A673 (cell line): ENCODE results near the gene RSPH3. TPM values are rescaled to one million over a fixed set of nuclear protein-coding genes. Genes with fewer than 3 reads are reported as not detected.

Experiments used
- BruUV-seq: library from RNA; stranded (reverse); fragments of 400-500 nt; replicated peaks from 2 replicates; lab custom pipeline; 2021; lab: Mats Ljungman, UMichigan
- CTCF ChIA-PET: fragments of 300-600 bp; sonication (Branson Sonifier 250); formaldehyde crosslinking; loops from one replicate; lab custom pipeline; 2022; ENCODE audit warnings: antibody characterized with exemption; lab: Charles Lee
- POLR2A ChIA-PET: fragments of 300-600 bp; sonication (Branson Sonifier 250); formaldehyde crosslinking; loops from one replicate; lab custom pipeline; 2022; ENCODE audit warnings: antibody characterized with exemption; ENCODE audit not compliant: low non-redundant PET; lab: Charles Lee
- DNase-seq: peaks from one replicate; pipeline ENCODE4 v3.0.0-alpha.2; 2015; ENCODE audit warnings: low spot score
- H3K27ac ChIP-seq: fragments of 200-600 bp; sonication (generic); 2 replicates; pipeline ENCODE4 v1.5.1; 2016; ENCODE audit warnings: mixed run types, low read depth, mild to moderate bottlenecking, mixed read lengths, antibody characterized with exemption, low read length; ENCODE audit not compliant: poor library complexity, severe bottlenecking
- H3K27me3 ChIP-seq: fragments of 200-600 bp; sonication (generic); replicated peaks from 2 replicates; pipeline ENCODE4 v1.6.1; 2017; ENCODE audit warnings: mixed run types, low read depth, mild to moderate bottlenecking, mixed read lengths, antibody characterized with exemption, low read length; ENCODE audit not compliant: insufficient read depth, poor library complexity
- H3K36me3 ChIP-seq: fragments of 200-600 bp; sonication (generic); 2 replicates; pipeline ENCODE4 v1.6.1; 2016; ENCODE audit warnings: mixed run types, mild to moderate bottlenecking, mixed read lengths, antibody characterized with exemption, low read length; ENCODE audit not compliant: insufficient read depth, poor library complexity, severe bottlenecking
- H3K4me1 ChIP-seq: fragments of 200-600 bp; sonication (generic); 2 replicates; pipeline ENCODE4 v1.6.1; 2017; ENCODE audit warnings: mixed run types, mild to moderate bottlenecking, mixed read lengths, antibody characterized with exemption, low read length; ENCODE audit not compliant: insufficient read depth, poor library complexity, severe bottlenecking
- H3K4me3 ChIP-seq: fragments of 200-600 bp; sonication (generic); 2 replicates; pipeline ENCODE4 v1.5.1; 2016; ENCODE audit warnings: low read depth, mixed run types, mild to moderate bottlenecking, mixed read lengths, low read length; ENCODE audit not compliant: poor library complexity, severe bottlenecking
- H3K9me3 ChIP-seq: fragments of 200-600 bp; sonication (generic); 2 replicates; pipeline ENCODE4 v1.6.1; 2016; ENCODE audit warnings: mixed run types, low read depth, mild to moderate bottlenecking, mixed read lengths, antibody characterized with exemption, low read length; ENCODE audit not compliant: poor library complexity, severe bottlenecking
- EZH2 ChIP-seq: fragments of 200-600 bp; sonication (generic); IDR thresholded peaks from 2 replicates; pipeline ENCODE4 v1.6.1; 2017; ENCODE audit warnings: borderline replicate concordance, low read depth, mild to moderate bottlenecking, mixed read lengths, antibody characterized with exemption, low read length; ENCODE audit not compliant: poor library complexity, severe bottlenecking
- intact Hi-C: fragments of 100-400 bp; cut with micrococcal nuclease; formaldehyde crosslinking; loops from one replicate; pipeline ENCODE4 v1.10.0; 2022; ENCODE audit not compliant: unreplicated experiment
- total RNA-seq: library from RNA; stranded (reverse); gene quantifications from 2 replicates; pipeline ENCODE4 v1.2.3, GENCODE V29; 2021
- TF ChIP-seq, protein P1 (sequence below): fragments of 300-800, 200-600 bp; sonication (generic); conservative IDR thresholded peaks from 2 replicates; pipeline ENCODE4 v1.5.1; 2017; ENCODE audit warnings: low read depth, mild to moderate bottlenecking, antibody characterized with exemption, low read length, moderate library complexity, mixed read lengths

The RSPH3 gene
- total RNA-seq, 1 experiment from 2014 or later, result 4.0 TPM

- Histone ChIP-seq H3K4me1 (no peaks in the 10 kb centered on the region), H3K27me3 (no peaks in the 10 kb centered on the region), H3K36me3 (no peaks in the 10 kb centered on the region), H3K27ac (no peak overlapping the region), H3K9me3 (no peaks in the 10 kb centered on the region), H3K4me3 (no peak overlapping the region)
- intact Hi-C loops, result no loop called here
- POLR2A ChIA-PET, result no interaction called here
- no TSS peak for BruUV-seq
- no peak for DNase-seq
- CTCF ChIA-PET, result no interaction called here
- no peak for TF ChIP-seq EZH2
- TF ChIP-seq, protein P1, sequence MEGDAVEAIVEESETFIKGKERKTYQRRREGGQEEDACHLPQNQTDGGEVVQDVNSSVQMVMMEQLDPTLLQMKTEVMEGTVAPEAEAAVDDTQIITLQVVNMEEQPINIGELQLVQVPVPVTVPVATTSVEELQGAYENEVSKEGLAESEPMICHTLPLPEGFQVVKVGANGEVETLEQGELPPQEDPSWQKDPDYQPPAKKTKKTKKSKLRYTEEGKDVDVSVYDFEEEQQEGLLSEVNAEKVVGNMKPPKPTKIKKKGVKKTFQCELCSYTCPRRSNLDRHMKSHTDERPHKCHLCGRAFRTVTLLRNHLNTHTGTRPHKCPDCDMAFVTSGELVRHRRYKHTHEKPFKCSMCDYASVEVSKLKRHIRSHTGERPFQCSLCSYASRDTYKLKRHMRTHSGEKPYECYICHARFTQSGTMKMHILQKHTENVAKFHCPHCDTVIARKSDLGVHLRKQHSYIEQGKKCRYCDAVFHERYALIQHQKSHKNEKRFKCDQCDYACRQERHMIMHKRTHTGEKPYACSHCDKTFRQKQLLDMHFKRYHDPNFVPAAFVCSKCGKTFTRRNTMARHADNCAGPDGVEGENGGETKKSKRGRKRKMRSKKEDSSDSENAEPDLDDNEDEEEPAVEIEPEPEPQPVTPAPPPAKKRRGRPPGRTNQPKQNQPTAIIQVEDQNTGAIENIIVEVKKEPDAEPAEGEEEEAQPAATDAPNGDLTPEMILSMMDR, result no peak
Observed at GRCh38 chr6:159037756-159038290, 37.8 kb upstream of the RSPH3 start.

DNA sequence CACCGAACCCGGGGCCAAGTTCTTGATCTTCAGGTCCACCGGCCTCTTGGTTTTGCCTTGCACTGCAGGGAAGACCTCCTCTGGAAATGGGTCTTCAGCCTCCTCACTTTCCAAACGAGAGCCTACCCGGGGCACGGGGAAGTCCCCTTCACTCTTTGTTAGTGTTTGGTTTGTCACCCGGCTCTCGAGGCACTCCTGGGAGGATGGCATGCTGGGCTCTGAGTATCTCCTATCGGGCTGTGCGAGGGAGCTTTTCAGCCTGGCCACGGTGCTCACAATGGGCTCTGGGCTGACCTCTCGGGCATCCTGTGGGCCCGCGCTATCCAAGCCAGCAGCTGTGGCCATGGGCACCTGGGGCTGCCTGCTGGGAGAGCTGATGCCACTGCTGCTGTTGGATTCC lies 36.7 kb upstream of the RSPH3 start:
- no peak for DNase-seq
- CTCF ChIA-PET, result no interaction called here
- Histone ChIP-seq H3K36me3 (no peaks in the 10 kb centered on the region), H3K4me1 (no peaks in the 10 kb centered on the region), H3K9me3 (no peaks in the 10 kb centered on the region), H3K27me3 (no peaks in the 10 kb centered on the region), H3K27ac (no peak overlapping the region), H3K4me3 (no peak overlapping the region)
- TF ChIP-seq EZH2, result no peak
- TF ChIP-seq, protein P1, result no peak
- BruUV-seq, result no TSS peak
- POLR2A ChIA-PET, result no interaction called here
- intact Hi-C loops, result no loop called here

GRCh38 chr6:159035891-159036290 lies 35.9 kb upstream of the RSPH3 start:
- no TSS peak for BruUV-seq
- Histone ChIP-seq H3K4me1 (no peaks in the 10 kb centered on the region), H3K27ac (no peak overlapping the region), H3K36me3 (no peaks in the 10 kb centered on the region), H3K9me3 (no peaks in the 10 kb centered on the region), H3K4me3 (no peak overlapping the region), H3K27me3 (no peaks in the 10 kb centered on the region)
- POLR2A ChIA-PET, result no interaction called here
- CTCF ChIA-PET, result no interaction called here
- no peak for DNase-seq
- TF ChIP-seq, protein P1, result no peak
- TF ChIP-seq EZH2, result no peak
- intact Hi-C loops, result no loop called here
